Ovary (tissue), 3 donors: ENCODE results near the gene FRMD4A.

Experiments used
- POLR2A ChIP-seq: fragments of 450-650 bp; IDR thresholded peaks from one replicate; pipeline ENCODE4 v1.6.1; 2017; ENCODE audit warnings: antibody characterized with exemption, mild to moderate bottlenecking, moderate library complexity
- TF ChIP-seq, protein P1 (sequence below), 3 donors: fragments of 450-650 bp in 2 of 3; fragments of 200-600 bp in 1 of 3; IDR thresholded peaks; one replicate each; pipeline versions ENCODE4 v1.5.1 to v1.8.0; 2016 to 2022; ENCODE audit warnings: antibody characterized with exemption in 3 of 3, mild to moderate bottlenecking in 1 of 3
- donor health status: DM: no; HTN: no; CAD: no.

DNA sequence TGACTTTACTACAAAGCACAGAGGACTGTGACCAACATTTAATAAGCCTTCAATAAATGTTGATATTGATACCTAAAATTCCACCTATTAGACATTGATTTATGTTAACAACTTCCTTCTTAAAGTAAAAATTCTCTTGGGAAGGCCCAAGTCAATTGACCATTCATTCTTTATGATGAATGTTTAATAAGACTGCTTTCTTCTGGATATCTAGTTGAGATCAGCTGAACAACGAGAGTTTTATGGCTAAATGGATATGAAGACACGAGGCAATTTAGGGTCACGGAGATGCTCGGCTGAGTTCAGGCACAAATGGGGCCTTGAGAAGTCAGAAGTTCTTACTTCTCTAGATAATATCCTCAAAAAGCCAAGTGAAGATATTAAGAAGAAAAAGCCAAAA lies 258.8 kb downstream of the FRMD4A start:
- TF ChIP-seq, protein P1, sequence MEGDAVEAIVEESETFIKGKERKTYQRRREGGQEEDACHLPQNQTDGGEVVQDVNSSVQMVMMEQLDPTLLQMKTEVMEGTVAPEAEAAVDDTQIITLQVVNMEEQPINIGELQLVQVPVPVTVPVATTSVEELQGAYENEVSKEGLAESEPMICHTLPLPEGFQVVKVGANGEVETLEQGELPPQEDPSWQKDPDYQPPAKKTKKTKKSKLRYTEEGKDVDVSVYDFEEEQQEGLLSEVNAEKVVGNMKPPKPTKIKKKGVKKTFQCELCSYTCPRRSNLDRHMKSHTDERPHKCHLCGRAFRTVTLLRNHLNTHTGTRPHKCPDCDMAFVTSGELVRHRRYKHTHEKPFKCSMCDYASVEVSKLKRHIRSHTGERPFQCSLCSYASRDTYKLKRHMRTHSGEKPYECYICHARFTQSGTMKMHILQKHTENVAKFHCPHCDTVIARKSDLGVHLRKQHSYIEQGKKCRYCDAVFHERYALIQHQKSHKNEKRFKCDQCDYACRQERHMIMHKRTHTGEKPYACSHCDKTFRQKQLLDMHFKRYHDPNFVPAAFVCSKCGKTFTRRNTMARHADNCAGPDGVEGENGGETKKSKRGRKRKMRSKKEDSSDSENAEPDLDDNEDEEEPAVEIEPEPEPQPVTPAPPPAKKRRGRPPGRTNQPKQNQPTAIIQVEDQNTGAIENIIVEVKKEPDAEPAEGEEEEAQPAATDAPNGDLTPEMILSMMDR (IDR thresholded peaks at IDR 0.05) = no peak
- no peak for TF ChIP-seq POLR2A
